GM18909 (cell line): ENCODE measurements around the gene KIAA1328.

Experiments
- ATAC-seq: cut with Tn5 transposase; IDR thresholded peaks from one replicate; pipeline ENCODE4 v1.9.1; 2021; ENCODE audit warnings: mild to moderate bottlenecking; ENCODE audit not compliant: unreplicated experiment, poor library complexity

KIAA1328 gene

DNA sequence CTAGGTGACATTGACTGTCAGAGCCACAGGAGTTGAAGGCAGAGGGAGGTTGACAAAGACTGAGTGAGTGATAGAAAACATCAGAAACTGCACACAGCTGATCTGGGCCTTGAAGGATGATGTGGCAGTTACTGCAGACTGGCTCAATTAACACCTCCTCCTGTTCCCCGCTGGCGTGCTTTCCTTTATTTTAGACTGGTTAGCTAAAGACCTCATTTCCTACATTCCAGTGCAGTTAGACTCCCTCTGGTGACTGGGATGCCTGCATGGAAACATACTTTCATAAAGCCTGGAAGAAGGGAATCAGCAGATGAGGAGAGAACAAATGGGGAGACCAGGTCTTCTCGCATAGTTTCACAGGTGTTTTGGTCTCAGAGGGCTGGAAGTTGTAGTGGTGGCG lies 7.2 kb upstream of the KIAA1328 start:
- no peak for ATAC-seq

DNA sequence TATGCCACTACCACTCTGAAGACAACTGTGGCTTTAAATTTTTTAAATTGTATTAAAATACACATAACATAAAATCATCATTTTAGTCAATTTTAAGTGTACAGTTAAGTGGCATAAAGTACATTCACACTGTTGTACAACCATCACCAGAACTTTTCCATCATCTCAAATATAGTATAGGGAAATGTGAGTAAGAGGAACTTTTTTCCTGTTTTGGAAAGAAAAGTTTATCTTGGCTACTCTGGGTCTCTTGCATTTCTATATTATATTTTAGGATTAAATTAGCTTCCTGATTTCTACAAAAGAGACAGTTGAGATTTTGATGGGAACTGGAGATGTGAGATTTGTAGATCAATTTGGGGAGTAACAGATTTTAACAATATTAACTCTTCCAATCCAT lies 3.4 kb upstream of the KIAA1328 start:
- no peak for ATAC-seq

DNA sequence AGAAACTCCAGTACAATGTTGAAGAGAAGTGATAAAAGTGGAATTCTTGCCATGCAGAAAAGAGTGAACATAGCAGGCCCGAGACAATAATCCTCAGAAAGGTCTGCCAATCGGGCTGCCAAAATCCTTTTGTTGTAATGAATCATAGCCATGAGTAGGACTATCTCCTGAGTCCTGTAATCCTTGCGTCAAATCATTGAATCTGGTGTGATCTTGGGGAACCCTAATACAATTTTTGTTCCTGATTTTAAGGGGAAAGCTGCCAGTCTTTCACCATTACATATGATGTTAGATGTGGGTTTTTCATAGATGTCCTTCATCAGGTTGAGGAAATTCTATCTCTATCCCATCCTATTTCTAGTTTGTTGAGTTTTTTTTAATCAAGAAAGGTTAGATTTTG lies 2.4 kb upstream of the KIAA1328 start:
- no peak for ATAC-seq

DNA sequence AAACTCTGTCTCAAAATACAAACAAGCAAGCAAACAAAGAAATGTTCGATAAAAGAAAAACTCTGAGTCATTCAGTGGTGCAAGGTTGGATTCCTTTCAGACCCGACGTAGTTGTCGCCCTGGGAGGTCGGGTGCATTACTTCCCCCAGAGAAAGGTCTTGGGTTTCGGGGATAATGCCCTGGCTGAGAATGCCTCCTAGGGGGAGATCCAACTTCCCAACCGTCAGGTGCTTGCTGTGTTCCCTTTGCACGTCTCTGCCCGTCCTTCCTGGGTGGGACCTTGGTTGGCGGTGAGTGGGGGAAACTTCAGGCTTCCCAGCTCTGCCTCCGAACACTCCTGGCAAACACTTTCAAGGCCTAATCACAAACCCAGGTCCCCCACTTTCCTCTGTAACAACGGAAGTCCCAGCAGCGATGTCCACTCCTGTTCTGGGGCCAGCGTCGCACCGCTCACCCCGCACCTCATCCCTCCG lies 734 bp upstream of the KIAA1328 start:
- peak; percentile 2 for ATAC-seq

DNA sequence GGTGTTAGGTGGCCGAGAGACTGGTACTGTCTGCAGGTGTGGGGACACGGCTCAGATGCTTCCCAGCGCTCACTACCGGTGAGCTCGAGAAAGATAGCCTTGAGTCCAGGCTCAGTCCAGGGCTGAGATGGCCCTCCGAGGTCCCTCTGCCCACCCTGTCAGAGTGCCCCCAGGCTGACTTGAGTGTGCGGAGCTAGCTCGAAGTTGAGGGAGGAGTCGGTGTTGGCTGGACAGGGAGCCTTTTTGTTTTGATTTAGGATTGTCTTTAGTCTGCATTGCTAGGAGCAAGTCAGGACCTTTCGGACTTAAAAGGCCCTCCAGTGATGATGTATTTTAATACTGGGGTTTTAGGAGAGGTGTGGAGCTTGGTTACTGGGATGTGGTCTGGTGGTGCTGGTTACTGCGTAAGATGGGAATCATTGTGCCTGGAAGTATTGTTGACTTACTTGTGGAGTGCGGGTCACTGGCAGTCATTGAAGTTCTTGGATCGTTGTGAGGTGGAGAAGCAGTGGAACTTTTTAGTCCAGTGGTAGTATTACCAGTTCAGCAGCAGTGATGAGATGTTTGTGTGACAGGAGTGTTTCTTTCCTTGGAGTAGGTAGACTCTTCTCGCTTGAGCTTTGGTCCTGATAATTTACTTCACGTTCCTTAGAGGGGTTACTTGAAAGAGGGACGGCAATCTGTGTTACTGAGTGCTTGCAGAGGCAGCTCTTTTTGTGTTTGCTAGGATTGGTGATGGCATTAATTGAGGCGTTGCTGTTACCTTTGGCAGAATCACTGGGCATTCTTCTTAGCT lies 633 bp downstream of the KIAA1328 start:
- no peak for ATAC-seq

GRCh38 chr18:36830158-36830495 lies 1.2 kb downstream of the KIAA1328 start:
- no peak for ATAC-seq

DNA sequence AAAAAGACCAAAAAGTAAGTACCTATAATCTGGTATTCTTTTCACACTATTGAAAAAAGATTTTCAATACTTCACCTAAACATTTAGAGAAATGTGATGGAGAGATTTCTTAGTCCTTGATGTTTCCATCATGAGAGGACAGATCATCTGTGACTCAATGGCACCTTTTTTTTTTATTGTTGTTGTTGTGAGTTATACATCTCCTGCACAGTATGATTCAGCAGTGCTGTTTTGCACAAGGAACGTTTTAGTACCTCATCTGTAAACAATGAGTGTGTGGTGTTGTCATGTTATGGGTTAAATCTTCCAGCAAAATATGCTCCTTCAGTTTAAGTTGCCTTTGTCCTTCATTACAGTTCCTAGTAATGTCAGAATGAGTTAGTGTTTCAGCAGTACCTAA lies 2.2 kb downstream of the KIAA1328 start:
- ATAC-seq = no peak

- no peak for ATAC-seq
Measured at GRCh38 chr18:36833120-36833519, 4.2 kb downstream of the KIAA1328 start.

DNA sequence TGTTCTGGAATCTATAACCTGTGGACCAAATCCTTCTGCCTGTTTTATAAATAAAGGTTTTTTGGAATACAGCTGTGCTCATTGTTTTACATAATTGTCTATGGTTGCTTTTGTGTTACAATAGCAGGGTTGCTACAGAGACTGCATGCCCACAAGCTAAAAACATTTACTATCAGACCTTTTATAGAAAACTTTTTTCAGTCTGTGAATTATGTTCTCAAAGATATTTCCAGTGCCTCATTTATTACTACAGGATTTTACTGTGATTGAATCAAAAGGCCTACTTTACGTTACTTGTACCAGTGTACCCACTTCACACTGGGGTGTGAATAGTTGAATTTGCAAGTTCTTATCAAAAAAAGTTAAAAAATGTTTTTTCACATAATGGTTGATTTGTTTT lies 7.0 kb downstream of the KIAA1328 start:
- ATAC-seq = no peak

GRCh38 chr18:36839835-36840234 lies 10.9 kb downstream of the KIAA1328 start:
- ATAC-seq = no peak

- no peak for ATAC-seq
Measured at GRCh38 chr18:36843199-36843598, 14.3 kb downstream of the KIAA1328 start.

- no peak for ATAC-seq
Measured at GRCh38 chr18:36843784-36844183, 14.9 kb downstream of the KIAA1328 start.

DNA sequence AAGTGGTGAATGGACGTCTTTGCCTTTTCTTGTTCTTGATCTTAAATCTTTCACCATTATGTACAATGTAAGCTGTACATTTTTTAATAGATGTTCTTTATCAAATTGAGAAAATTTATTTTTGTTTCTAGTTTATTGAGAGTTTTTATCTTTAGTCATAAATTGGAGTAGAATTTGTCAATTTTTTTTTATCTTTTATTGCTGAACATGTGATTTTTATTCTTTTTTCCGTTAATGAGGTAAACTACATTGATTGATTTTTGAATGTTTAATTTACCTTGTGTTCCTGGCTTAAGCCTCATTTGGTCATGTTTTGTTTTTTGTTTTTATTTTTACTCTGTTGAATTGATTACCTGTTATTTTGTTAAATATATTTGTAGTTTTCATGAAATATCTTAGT lies 19.7 kb downstream of the KIAA1328 start:
- ATAC-seq = no peak

DNA sequence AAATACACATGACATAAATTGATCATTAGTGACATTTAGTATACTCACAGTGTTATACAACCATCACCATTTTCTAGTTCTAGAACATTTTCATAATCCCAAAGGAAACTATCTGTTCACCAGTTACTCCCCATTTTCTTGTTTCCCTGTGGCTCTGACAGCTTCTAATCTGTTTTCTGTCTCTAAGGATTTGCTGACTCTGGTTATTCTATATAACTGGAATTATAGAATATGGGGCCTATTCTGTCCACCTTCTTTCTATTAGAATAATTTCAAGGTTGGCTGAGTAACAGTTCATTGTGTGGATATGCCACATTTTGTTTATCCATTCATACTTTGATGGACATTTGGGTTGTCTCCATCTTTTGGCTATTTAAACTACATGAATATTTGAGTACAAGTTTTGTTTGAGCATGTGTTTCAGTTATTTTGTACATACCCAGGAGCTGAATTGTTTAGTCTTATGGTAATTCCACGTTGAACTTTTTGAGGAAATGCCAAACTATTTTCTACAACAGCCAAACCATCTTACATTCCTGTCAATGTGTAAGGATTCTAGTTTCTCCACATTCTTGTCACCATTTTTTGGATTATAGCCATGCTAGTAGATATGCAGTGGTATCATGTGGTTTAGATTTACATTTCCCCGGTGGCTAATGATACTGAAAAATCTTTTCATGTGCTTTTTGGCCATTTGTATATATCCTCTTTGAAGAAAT lies 20.5 kb downstream of the KIAA1328 start:
- no peak for ATAC-seq

GRCh38 chr18:36850527-36851201 lies 21.7 kb downstream of the KIAA1328 start:
- ATAC-seq = no peak

DNA sequence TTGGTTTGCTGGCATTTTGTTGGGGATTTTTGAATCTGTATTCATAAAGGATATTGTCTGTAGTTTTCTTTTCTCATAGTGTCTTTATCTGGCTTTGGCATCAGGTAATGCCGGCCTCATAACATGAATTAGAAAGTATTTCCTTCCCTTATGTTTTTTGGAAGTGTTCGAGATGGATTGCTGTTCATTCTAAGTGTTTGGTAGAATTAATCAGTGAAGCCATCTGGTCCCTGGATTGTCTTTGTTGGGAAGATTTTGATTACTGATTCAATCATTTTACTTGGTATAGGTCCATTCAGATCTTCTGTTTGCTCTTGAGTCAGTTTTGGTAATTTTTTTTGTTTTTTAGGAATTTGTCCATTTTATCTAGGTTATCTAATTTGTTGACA lies 22.3 kb downstream of the KIAA1328 start:
- ATAC-seq = no peak

DNA sequence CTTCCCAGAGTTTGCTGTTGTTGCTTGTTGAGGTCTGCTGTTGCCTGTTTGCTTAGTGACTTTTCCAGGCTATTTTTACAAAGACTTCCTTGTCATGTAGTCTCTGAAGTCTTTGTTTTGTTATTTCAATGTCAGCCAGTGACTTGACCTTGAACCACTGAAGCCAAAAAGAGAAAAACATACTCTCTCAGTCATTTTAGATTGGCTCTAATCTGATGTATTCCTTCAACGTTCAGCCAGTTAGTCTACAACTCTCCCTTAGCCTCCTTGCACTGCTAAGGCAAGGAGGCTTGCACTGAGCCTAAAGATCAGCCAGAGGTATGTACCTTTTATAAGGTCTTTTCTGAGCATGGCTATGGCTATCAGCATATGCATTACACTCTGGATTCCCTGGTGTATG lies 27.9 kb downstream of the KIAA1328 start:
- ATAC-seq = no peak

GRCh38 chr18:36862182-36862581 lies 33.3 kb downstream of the KIAA1328 start:
- ATAC-seq = no peak

- no peak for ATAC-seq
Measured at GRCh38 chr18:36867056-36867455, 38.1 kb downstream of the KIAA1328 start.

DNA sequence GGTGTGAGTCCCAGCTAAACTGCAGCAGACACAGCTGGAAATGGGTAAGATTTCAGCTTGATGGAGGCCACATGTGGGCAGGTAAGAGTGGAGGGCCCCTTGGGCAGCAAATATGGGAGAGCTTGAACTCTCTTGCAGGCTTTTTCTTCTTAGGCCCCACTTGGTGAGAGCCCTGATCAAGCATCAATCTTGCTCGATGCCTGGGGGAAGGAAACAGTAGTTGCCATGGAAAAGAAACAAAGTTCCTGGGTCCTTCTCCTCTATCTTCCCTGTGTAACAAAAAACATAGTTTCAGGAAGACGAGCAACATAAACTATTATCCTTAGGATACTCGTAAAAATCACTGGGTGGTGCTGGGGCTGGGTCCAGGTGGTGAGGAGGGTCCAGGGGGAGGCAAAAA lies 42.9 kb downstream of the KIAA1328 start:
- ATAC-seq = no peak

DNA sequence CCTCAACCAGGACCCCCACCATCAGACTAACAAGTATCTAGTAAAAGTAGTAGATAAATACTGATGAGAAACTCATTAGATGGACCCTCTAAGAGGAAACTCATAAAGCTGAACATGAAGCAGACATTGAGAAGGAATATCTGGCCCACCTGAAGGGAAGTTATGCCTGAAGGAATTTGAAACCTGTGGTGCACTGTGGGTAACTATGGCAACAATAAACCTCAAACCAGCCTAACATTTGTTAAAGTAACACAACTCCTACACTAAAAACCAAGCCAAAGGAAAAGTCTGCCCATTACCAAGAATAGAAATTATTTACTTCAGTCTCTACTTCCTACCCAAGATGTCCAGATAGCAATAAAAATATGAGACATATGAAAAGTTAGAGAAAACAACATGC lies 43.4 kb downstream of the KIAA1328 start:
- ATAC-seq = no peak
